Placental pericyte (primary cell): ENCODE measurements around the gene SRSF6. TPM values are rescaled to one million over a fixed set of nuclear protein-coding genes. Genes with fewer than 3 reads are reported as not detected.
A peak's percentile ranks its signal among the peaks of the same experiment; 100 is the strongest.

Experiments
- small RNA-seq: library from RNA; depleted of rRNA; stranded (forward); fragments of <200 nt; gene quantifications from one replicate; pipeline ENCODE3, GENCODE V24; 2012; ENCODE audit warnings: low replicate concordance
- total RNA-seq: library from RNA; depleted of rRNA; stranded (reverse); fragments of >200 nt; gene quantifications from 2 replicates; pipeline ENCODE4 v1.2.3, GENCODE V29; 2012

SRSF6 gene
- 54.3 and 78.7 TPM in 2 replicates for total RNA-seq

DNA sequence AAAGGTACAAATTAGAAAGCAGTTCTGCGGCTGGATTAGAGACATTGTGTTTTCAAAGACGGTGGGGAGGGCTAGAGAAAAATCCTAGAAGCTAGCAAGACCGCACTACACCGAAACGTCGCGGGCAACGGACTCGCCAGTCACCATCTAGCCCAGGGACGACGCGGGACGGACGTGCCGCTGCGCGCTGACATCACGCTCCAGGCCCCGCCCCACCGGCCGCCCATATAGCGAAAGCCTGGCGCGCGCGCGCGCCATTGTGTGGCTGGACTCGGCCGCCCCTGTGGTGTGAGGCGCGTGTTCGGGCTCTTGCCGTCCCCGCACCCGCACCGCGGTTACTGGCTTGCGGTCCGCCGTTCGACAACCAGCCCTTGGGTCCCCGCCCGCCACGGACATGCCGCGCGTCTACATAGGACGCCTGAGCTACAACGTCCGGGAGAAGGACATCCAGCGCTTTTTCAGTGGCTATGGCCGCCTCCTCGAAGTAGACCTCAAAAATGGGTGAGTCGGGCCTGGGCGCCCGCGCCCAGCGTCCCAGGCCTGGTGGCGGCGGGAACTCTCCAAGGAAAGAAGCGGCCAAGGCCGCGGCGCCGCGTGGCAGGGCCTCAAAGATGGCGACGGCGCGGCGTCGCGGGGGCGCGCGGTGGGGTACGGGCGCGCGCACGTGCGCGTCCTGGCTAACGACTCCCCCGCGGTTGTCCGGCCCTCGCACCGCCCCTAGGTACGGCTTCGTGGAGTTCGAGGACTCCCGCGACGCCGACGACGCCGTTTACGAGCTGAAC lies at the start of gene SRSF6:
Gene SRSF6 (plus strand): TSS at position 257 of the 782 bp plus-strand sequence. CDS start 138 bp downstream, at position 395.

DNA sequence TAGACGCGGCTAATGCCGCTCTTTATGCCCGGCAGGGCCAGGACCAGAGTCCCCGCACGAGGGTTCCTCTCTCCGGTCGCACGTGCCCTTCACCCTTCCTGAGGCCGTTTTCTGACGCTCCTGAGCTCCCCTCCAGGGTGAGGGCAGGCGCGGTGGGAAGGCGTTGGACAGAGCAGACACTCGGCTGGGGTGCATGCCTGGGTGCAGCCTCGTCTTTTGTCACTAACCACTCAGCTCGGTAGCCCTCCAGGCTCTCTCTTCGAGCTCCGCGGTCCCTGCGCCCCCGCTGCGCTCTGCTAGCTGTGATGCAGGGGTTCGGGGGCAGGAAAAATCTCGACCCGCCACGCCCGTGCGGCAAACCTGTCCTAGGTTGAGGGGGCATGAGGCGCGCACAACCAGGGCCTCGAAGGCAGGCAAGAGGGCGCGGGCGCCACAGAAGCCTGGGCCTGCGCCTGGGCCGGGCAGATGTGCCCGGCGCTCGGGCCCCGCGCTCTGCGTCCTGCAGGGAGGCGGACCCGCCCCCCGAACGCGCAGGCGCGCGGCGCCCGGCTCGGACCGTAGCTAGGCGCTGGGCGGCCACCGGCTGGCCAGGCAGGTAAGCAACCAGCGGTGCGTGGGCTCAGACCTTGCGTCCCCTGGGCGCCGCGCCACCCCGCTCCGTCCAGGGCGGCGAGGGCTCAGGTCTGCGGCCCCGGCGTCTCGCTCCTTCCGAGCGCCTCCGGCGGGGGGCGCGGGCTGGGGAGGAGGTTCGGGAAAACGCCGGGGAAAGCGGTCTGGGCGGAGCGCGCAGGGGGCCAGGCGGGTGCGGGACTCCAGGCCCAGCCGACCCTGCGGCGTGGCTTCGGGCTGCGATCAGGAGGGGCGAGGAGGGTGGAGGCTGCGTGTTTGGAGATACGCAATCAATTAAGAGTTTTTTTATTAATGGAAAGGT lies 49.7 kb downstream of the SRSF6 start, which contains the start of gene L3MBTL1:
Gene L3MBTL1 (plus strand): TSS at position 548 of the 931 bp plus-strand sequence. CDS start 5,807 bp downstream, outside the sequence.

Small RNA genes within 50 kb of the gene (small RNA-seq; reads per million reads assigned to genes)
- not detected for gene RF00019
- gene RNU6-1251P: 1.1 reads per million, percentile 47 among the genes with 10 or more reads in this experiment

Other genes starting within 250 kb of the SRSF6 start
- gene L3MBTL1, start 49.8 kb downstream of the SRSF6 start, total RNA-seq: 4.2 and 8.3 TPM in 2 replicates
- 0.22 and 0.57 TPM in 2 replicates for gene SGK2, start 101.1 kb downstream of the SRSF6 start, total RNA-seq
- 35.2 and 62.8 TPM in 2 replicates for gene IFT52, start 133.0 kb downstream of the SRSF6 start, total RNA-seq
- gene MYBL2, start 209.2 kb downstream of the SRSF6 start, total RNA-seq: 1.3 and 34.4 TPM in 2 replicates